Fibroblast of lung (primary cell): ENCODE measurements around the gene MRPL16. TPM values are rescaled to one million over a fixed set of nuclear protein-coding genes. Genes with fewer than 3 reads are reported as not detected.

Experiments
- DNase-seq, 2 donors: peaks; one replicate each; pipeline versions ENCODE4 v3.0.0 to v3.0.0-alpha.2; 2010; ENCODE audit warnings: low read depth in 2 of 2
- H2AFZ ChIP-seq: 2 replicates; pipeline ENCODE4 v1.5.1; 2012; ENCODE audit warnings: low read length, control low read depth, inconsistent platforms
- H3K27ac ChIP-seq: 2 replicates; pipeline ENCODE4 v1.5.1; 2011; ENCODE audit warnings: low read length, control low read depth; ENCODE audit not compliant: insufficient read depth
- H3K27me3 ChIP-seq: 2 replicates; pipeline ENCODE4 v1.5.1; 2011; ENCODE audit warnings: mild to moderate bottlenecking, low read length; ENCODE audit not compliant: control insufficient read depth, insufficient read depth
- H3K36me3 ChIP-seq: 2 replicates; pipeline ENCODE4 v1.5.1; 2011; ENCODE audit warnings: low read length; ENCODE audit not compliant: control insufficient read depth, insufficient read depth
- H3K4me1 ChIP-seq: 2 replicates; pipeline ENCODE4 v1.5.1; 2011; ENCODE audit warnings: low read length; ENCODE audit not compliant: control insufficient read depth, insufficient read depth; ENCODE audit errors: extremely low read depth
- H3K4me2 ChIP-seq: 2 replicates; pipeline ENCODE4 v1.5.1; 2011; ENCODE audit warnings: low read length, control low read depth; ENCODE audit not compliant: insufficient read depth; ENCODE audit errors: extremely low read depth
- H3K4me3 ChIP-seq, 4 experiments: fragments of 200-600 bp in 1 of 4; sonication (generic) in 1 of 4; replicated peaks in 1 of 4; 2 replicates each; pipeline ENCODE4 v1.5.1; 2011 to 2016; ENCODE audit warnings: low read length in 4 of 4, low read depth in 3 of 4, mild to moderate bottlenecking in 3 of 4, control low read depth in 2 of 4, inconsistent platforms in 1 of 4, mixed read lengths in 1 of 4; ENCODE audit not compliant: insufficient read depth in 1 of 4; ENCODE audit errors: control extremely low read depth in 1 of 4
- H3K79me2 ChIP-seq: 2 replicates; pipeline ENCODE4 v1.5.1; 2012; ENCODE audit warnings: mild to moderate bottlenecking, low read length, inconsistent platforms; ENCODE audit not compliant: control insufficient read depth, insufficient read depth
- H3K9ac ChIP-seq: 2 replicates; pipeline ENCODE4 v1.5.1; 2011; ENCODE audit warnings: mild to moderate bottlenecking, low read length, control low read depth; ENCODE audit not compliant: insufficient read depth
- H3K9me3 ChIP-seq: 2 replicates; pipeline ENCODE4 v1.5.1; 2012; ENCODE audit warnings: low read depth, low read length; ENCODE audit not compliant: control insufficient read depth, insufficient read depth
- H4K20me1 ChIP-seq: 2 replicates; pipeline ENCODE4 v1.5.1; 2011; ENCODE audit warnings: low read length; ENCODE audit not compliant: control insufficient read depth, insufficient read depth; ENCODE audit errors: extremely low read depth
- EZH2 ChIP-seq: IDR thresholded peaks from 2 replicates; pipeline ENCODE4 v1.5.1; 2012; ENCODE audit warnings: low read length, control low read depth, mild to moderate bottlenecking; ENCODE audit errors: missing control alignments
- polyA plus RNA-seq, 2 donors: library from polyadenylated mRNA; depleted of rRNA in 1 of 2; stranded (reverse) in 1 of 2; unstranded in 1 of 2; fragments of >200 nt; gene quantifications; 2 replicates each; pipeline ENCODE4 v1.2.1, GENCODE V29; 2011 to 2012; ENCODE audit warnings: missing spikeins in 1 of 2
- total RNA-seq: library from RNA; depleted of rRNA; stranded (reverse); fragments of >200 nt; gene quantifications from 2 replicates; pipeline ENCODE4 v1.2.1, GENCODE V29; 2014
- TF ChIP-seq, protein P1 (sequence below), 2 donors: IDR thresholded peaks in 1 of 2; conservative IDR thresholded peaks in 1 of 2; 1 replicate in 1 of 2; 2 replicates in 1 of 2; pipeline ENCODE4 v1.5.1; 2011 to 2012; ENCODE audit warnings: low read length in 2 of 2, control low read depth in 1 of 2, inconsistent platforms in 1 of 2, low read depth in 1 of 2, mild to moderate bottlenecking in 1 of 2

MRPL16 gene
- total and polyA plus RNA-seq, 2 donors (not counting 1 experiment from before 2014, with no cell fraction given): 43.1 to 64.9 TPM

DNA sequence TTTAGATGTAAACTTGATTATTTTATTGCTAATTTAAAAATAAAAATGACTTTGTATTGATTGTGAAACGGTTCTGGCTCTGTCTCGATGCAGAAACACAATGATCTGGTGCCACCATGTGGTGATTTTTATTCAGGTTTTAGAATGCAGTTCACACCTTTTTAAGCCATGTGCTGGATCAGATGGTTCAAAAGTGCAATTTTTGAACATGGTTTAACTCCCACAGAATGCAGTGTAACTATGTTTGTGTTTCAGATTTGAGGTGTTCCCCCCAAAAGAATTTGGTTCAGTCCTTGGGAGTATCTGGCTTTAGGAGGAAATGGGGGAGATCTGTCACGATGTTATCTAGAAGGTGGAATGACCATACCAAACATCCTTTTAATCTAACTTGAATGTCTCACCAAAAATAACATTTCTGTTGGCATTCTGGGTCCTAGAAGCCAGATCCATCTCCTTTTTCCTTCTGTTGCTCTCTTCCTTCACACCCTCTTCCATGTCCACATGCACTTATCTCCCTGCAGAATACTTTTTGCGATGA lies 7.9 kb downstream of the MRPL16 start:
- no peaks in the 10 kb centered on the region for H3K9me3 ChIP-seq
- TF ChIP-seq EZH2: no peak
- TF ChIP-seq, protein P1, sequence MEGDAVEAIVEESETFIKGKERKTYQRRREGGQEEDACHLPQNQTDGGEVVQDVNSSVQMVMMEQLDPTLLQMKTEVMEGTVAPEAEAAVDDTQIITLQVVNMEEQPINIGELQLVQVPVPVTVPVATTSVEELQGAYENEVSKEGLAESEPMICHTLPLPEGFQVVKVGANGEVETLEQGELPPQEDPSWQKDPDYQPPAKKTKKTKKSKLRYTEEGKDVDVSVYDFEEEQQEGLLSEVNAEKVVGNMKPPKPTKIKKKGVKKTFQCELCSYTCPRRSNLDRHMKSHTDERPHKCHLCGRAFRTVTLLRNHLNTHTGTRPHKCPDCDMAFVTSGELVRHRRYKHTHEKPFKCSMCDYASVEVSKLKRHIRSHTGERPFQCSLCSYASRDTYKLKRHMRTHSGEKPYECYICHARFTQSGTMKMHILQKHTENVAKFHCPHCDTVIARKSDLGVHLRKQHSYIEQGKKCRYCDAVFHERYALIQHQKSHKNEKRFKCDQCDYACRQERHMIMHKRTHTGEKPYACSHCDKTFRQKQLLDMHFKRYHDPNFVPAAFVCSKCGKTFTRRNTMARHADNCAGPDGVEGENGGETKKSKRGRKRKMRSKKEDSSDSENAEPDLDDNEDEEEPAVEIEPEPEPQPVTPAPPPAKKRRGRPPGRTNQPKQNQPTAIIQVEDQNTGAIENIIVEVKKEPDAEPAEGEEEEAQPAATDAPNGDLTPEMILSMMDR (conservative IDR thresholded peaks at IDR 0.05 in 1 of 2, IDR thresholded peaks at IDR 0.05 in 1 of 2; ENCODE audit: low read depth in 1 of 2, low read length in 2 of 2): peak; percentile 54 to 61
- H2AFZ ChIP-seq: no peak overlapping the region
- H3K36me3 ChIP-seq: peaks cover 9% of the 10 kb centered on the region
- H3K27me3 ChIP-seq: no peaks in the 10 kb centered on the region
- H3K27ac ChIP-seq: no peak overlapping the region
- peak; percentile 39 to 72 for DNase-seq
- H4K20me1 ChIP-seq: no peaks in the 10 kb centered on the region
- no peak overlapping the region for H3K4me3 ChIP-seq
- no peaks in the 10 kb centered on the region for H3K4me1 ChIP-seq
- no peaks in the 10 kb centered on the region for H3K79me2 ChIP-seq
- no peak overlapping the region for H3K9ac ChIP-seq
- H3K4me2 ChIP-seq: no peak overlapping the region

DNA sequence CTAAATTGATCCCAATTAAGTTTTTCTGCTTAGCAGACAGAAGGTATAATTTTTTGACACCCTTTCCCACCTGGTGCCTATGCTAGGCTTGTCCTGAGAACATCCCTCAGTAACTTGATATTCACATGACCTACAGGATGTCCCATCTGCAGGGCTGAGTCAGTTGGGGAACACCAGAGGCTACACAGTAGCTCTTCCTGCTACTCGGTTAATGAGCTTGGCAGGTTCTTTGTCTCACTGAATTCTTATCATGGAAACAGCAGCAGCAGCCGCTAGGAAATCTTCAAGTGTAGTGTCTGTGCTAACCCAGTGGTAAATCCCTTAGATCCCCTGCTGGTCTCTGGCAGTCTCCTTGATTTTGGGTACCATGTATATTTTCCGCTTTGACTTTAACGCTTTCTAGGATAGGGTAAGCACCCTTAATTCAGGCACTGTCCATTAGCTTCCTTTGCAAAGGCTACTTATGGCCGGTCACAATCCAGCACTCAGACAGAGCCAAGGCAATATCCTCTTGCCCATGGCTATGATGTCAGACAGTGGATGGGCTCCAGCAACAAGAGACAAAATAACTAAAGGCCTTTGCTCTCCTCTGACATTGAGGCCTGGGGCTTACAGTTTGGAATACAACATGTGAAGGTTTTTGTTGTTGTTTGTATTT lies 8.5 kb downstream of the MRPL16 start:
- no peaks in the 10 kb centered on the region for H4K20me1 ChIP-seq
- peak in 1 of 2 donors; percentile 43 for DNase-seq
- no peak overlapping the region for H3K4me2 ChIP-seq
- H3K79me2 ChIP-seq: no peaks in the 10 kb centered on the region
- H3K4me1 ChIP-seq: no peaks in the 10 kb centered on the region
- H3K27me3 ChIP-seq: no peaks in the 10 kb centered on the region
- H3K9ac ChIP-seq: no peak overlapping the region
- H2AFZ ChIP-seq: no peak overlapping the region
- peaks cover 7% of the 10 kb centered on the region for H3K36me3 ChIP-seq
- TF ChIP-seq, protein P1 (conservative IDR thresholded peaks at IDR 0.05 in 1 of 2, IDR thresholded peaks at IDR 0.05 in 1 of 2; ENCODE audit: low read depth in 1 of 2, low read length in 2 of 2): no peak
- TF ChIP-seq EZH2: no peak
- no peaks in the 10 kb centered on the region for H3K9me3 ChIP-seq
- no peak overlapping the region for H3K4me3 ChIP-seq
- no peak overlapping the region for H3K27ac ChIP-seq

DNA sequence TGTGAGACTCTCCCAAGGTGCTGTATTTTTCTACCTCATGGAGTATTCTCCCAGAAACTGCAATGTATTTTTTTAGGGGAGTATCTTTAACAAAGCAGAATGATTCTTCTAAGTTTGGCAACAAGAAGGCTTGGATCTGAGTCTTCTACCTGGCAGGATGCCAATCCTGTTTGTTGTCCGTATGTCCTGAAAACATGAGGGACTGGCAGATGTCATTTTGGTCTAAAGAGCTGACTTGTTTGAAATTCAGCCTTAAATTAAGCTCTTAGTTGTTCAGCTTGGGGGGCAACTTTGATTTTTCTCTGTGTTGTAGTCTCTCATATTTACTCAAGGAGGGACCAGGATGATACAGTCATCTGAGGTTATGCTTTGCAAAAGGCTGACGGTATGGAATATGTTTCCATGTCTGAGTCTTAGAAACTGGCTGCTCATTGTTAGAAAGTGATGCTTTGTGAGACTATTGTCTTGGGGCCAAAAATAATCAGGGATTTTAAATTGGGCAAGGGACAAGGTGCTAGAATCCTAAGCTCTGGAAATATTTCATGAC lies 9.3 kb downstream of the MRPL16 start:
- H4K20me1 ChIP-seq: no peaks in the 10 kb centered on the region
- no peak for TF ChIP-seq EZH2
- TF ChIP-seq, protein P1 (conservative IDR thresholded peaks at IDR 0.05 in 1 of 2, IDR thresholded peaks at IDR 0.05 in 1 of 2; ENCODE audit: low read depth in 1 of 2, low read length in 2 of 2): no peak
- H3K27ac ChIP-seq: no peak overlapping the region
- no peak overlapping the region for H3K4me3 ChIP-seq
- H3K79me2 ChIP-seq: no peaks in the 10 kb centered on the region
- DNase-seq: no peak
- H3K4me2 ChIP-seq: no peak overlapping the region
- no peaks in the 10 kb centered on the region for H3K4me1 ChIP-seq
- H2AFZ ChIP-seq: no peak overlapping the region
- H3K27me3 ChIP-seq: no peaks in the 10 kb centered on the region
- H3K9ac ChIP-seq: no peak overlapping the region
- peaks cover 2% of the 10 kb centered on the region for H3K36me3 ChIP-seq
- no peaks in the 10 kb centered on the region for H3K9me3 ChIP-seq
